Psoas muscle (tissue), 8 donors: Measurements from ENCODE around the gene CD70. TPM values are rescaled to one million over a fixed set of nuclear protein-coding genes. Genes with fewer than 3 reads are reported as not detected.
"Not testable (repeated sequence)": the region's sequence is repeated elsewhere in the genome, so short reads cannot be mapped to it uniquely, and the experiment has no call there.

Experiments used
- ATAC-seq, 4 donors: fragments of 200-7000 bp; cut with Tn5 transposase; one replicate each; pipeline ENCODE4 v1.9.1; 2020; ENCODE audit warnings: moderate library complexity in 3 of 4, mild to moderate bottlenecking in 2 of 4
- DNase-seq, 2 donors: peaks; one replicate each; pipeline ENCODE4 v3.0.0-alpha.2; 2020
- H3K27ac ChIP-seq: fragments of 200-600 bp; one replicate; pipeline ENCODE4 v1.8.0; 2022
- H3K27me3 ChIP-seq, 3 donors: fragments of 200-600 bp in 1 of 3; one replicate each; pipeline versions ENCODE4 v1.6.1 to v1.8.0; 2013 to 2022; ENCODE audit warnings: low read length in 2 of 3, mild to moderate bottlenecking in 2 of 3, moderate library complexity in 1 of 3; ENCODE audit not compliant: insufficient read depth in 3 of 3
- H3K36me3 ChIP-seq, 2 donors: fragments of 200-600 bp in 1 of 2; one replicate each; pipeline versions ENCODE4 v1.6.1 to v1.8.0; 2013 to 2022; ENCODE audit warnings: low read depth in 1 of 2, mild to moderate bottlenecking in 1 of 2, moderate library complexity in 1 of 2; ENCODE audit not compliant: insufficient read depth in 1 of 2
- H3K4me1 ChIP-seq: fragments of 200-600 bp; one replicate; pipeline ENCODE4 v1.8.0; 2022
- H3K4me3 ChIP-seq: fragments of 200-600 bp; one replicate; pipeline ENCODE4 v1.8.0; 2022; ENCODE audit warnings: mild to moderate bottlenecking
- H3K9me3 ChIP-seq: fragments of 200-600 bp; one replicate; pipeline ENCODE4 v1.8.0; 2022
- CTCF ChIP-seq: fragments of 200-600 bp; IDR thresholded peaks from one replicate; pipeline ENCODE4 v1.8.0; 2022; ENCODE audit warnings: antibody characterized with exemption
- WGBS, 3 donors: extraction: QIAGEN DNeasy Blood & Tissue Kit; methylation state at CpG; one replicate each; pipeline versions ENCODE4 v1.1.6 to v1.1.7; 2013; 5-methylcytosine and 5-hydroxymethylcytosine counted together
- intact Hi-C, 2 donors: fragments of 100-400 bp; cut with DNase I; formaldehyde crosslinking; loops; one replicate each; pipeline versions ENCODE4 v1.11.0 to v1.14.2; 2022
- polyA plus RNA-seq, 3 donors: library from polyadenylated mRNA; stranded (reverse); fragments of 200-250 nt; gene quantifications; one replicate each; pipeline ENCODE4 v1.2.3, GENCODE V29; 2013
- total RNA-seq, 4 donors: library from RNA; stranded (reverse); fragmentation: NEBNext Ultra II Directional in 2 of 4; extraction: Animal tissue kit (Norgen Biotek cat#: 25700) in 2 of 4; gene quantifications; one replicate each; pipeline versions ENCODE4 v1.2.1 to v1.2.4, GENCODE V29; 2021 to 2023
- donor health status: healthy with polysubstance abuse.
- donor health status: DM: no; HTN: no; CAD: no; lungs with moderate emphysema.
- donor health status: Bipolar disorder and iron deficiency.
- donor health status: healthy.
- donor health status: DM: yes; HTN: yes; CAD: no.
- donor health status: DM: no; HTN: no; CAD: no.
- donor health status: DM: no; HTN: no; CAD: no.
- donor health status: DM: yes; HTN: yes; CAD: no.

Gene CD70
- total and polyA plus RNA-seq, 7 donors, result not detected

GRCh38 chr19:6571167-6571566, 19.8 kb downstream of the CD70 start:
- Histone ChIP-seq H3K4me3 (no peak overlapping the region), H3K36me3 (no peaks in the 10 kb centered on the region), H3K4me1 (no peaks in the 10 kb centered on the region), H3K27ac (no peak overlapping the region), H3K27me3 (peaks cover 0 to 5% (median 5%) of the 10 kb centered on the region in 3 donors), H3K9me3 (no peaks in the 10 kb centered on the region)
- ATAC-seq, result no peak
- no peak for TF ChIP-seq CTCF
- intact Hi-C loops, result no loop called here
- no peak for DNase-seq

GRCh38 chr19:6570764-6571163, 20.2 kb downstream of the CD70 start:
- WGBS, 3 donors, result 57 to 80% (median 58%) methylated on average over 3 of the region's 3 CpGs
- Histone ChIP-seq H3K4me3 (no peak overlapping the region), H3K27me3 (peaks cover 0 to 5% (median 3%) of the 10 kb centered on the region in 3 donors), H3K9me3 (no peaks in the 10 kb centered on the region), H3K27ac (no peak overlapping the region), H3K36me3 (no peaks in the 10 kb centered on the region), H3K4me1 (no peaks in the 10 kb centered on the region)
- intact Hi-C loops, result no loop called here
- TF ChIP-seq CTCF, result no peak
- ATAC-seq (no peak), DNase-seq (no peak)

- H3K4me3 ChIP-seq, result no peak overlapping the region
- H3K4me1 ChIP-seq, result no peaks in the 10 kb centered on the region
- 52 to 73% (median 57%) methylated on average over 3 of the region's 3 CpGs for WGBS, 3 donors
- no peaks in the 10 kb centered on the region for H3K36me3 ChIP-seq
- peaks cover 7% of the 10 kb centered on the region for H3K9me3 ChIP-seq
- ATAC-seq, result no peak
- H3K27me3 ChIP-seq, result peaks cover 0 to 5% (median 3%) of the 10 kb centered on the region in 3 donors
- no peak for TF ChIP-seq CTCF
- no peak for DNase-seq
- no peak overlapping the region for H3K27ac ChIP-seq
- intact Hi-C loops, result no loop called here
These were observed 22.1 kb downstream of the CD70 start for GRCh38 chr19:6568816-6569215.

- WGBS, 3 donors, result 62 to 75% (median 64%) methylated on average over 8 of the region's 8 CpGs
- no peak for DNase-seq
- no peak overlapping the region for H3K4me3 ChIP-seq
- no peaks in the 10 kb centered on the region for H3K4me1 ChIP-seq
- peaks cover 0 to 5% (median 3%) of the 10 kb centered on the region in 3 donors for H3K27me3 ChIP-seq
- no peak for TF ChIP-seq CTCF
- no peaks in the 10 kb centered on the region for H3K36me3 ChIP-seq
- H3K27ac ChIP-seq, result no peak overlapping the region
- intact Hi-C loops, result no loop called here
- peaks cover 8% of the 10 kb centered on the region for H3K9me3 ChIP-seq
- no peak for ATAC-seq
These were observed 22.9 kb downstream of the CD70 start for GRCh38 chr19:6568010-6568526.

- WGBS, 3 donors, result 43 to 62% (median 58%) methylated on average over 3 of the region's 3 CpGs
- H3K4me3 ChIP-seq, intact Hi-C loops, ATAC-seq, H3K27ac ChIP-seq, DNase-seq, H3K27me3 ChIP-seq, H3K36me3 ChIP-seq, H3K4me1 ChIP-seq, H3K9me3 ChIP-seq: not testable (repeated sequence)
These were observed 24.2 kb downstream of the CD70 start for GRCh38 chr19:6566727-6567126.
